GM08714 (cell line): ENCODE data around the gene TP53I11.

ENCODE experiments used
- H3K4me3 ChIP-seq: fragments of 200-500 bp; sonication (Bioruptor generic); 2 replicates; pipeline ENCODE4 v1.5.1; 2014; ENCODE audit warnings: mild to moderate bottlenecking, low read length, inconsistent platforms
- ZNF274 ChIP-seq: IDR thresholded peaks from 2 replicates; pipeline ENCODE4 v1.6.1; 2012; ENCODE audit warnings: mild to moderate bottlenecking, low read depth, low read length

TP53I11 gene

DNA sequence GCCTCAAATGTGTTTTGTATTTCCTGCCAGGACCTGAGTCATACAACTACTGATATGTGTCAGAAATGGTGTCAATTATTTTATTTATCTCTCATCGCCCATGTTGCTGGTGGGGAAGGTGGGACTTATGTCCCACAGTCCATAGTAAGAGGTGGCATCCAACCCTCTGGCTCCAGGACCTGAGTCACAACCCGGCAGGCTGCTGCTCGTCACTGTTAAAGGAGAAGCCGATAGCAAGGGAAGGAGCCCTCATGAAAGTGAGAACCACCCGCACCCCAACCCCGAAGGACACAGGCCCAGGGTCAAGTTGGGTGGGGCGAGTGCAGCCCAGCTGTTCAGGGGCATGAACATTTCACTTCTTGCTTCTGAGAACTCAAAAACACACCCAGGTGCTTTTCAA is 33.1 kb upstream of the TP53I11 start:
- H3K4me3 ChIP-seq: no peak overlapping the region
- TF ChIP-seq ZNF274: no peak

DNA sequence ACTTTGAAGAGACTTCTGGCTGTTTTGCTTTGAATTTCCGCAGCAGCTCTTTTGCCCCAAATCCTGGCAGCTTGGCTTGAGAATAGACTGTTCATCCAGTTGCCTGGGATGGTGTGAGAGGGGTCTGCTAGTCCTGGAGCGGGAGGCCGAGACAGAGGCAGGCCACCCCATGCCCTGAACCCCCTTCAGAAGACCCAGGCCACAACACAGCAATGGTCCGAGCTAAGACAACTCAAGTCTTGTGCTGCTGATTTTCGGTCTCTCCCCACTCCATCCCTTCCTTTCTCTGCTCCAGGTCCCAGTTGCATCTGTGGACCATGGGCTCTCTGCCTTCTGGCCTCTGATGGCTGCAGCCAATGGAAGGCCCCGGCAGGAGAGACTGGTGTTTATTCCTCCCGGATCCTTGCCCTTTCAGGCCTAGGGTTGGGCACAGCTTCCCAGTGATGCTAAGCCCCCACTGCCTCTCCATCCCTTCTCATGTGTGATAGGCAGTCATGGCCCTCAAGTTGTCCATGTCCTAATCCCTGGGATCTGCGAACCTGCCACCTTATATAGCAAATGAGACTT is 31.9 kb upstream of the TP53I11 start:
- no peak for TF ChIP-seq ZNF274
- no peak overlapping the region for H3K4me3 ChIP-seq

GRCh38 chr11:44980533-44981427 is 30.1 kb upstream of the TP53I11 start:
- no peak overlapping the region for H3K4me3 ChIP-seq
- no peak for TF ChIP-seq ZNF274

DNA sequence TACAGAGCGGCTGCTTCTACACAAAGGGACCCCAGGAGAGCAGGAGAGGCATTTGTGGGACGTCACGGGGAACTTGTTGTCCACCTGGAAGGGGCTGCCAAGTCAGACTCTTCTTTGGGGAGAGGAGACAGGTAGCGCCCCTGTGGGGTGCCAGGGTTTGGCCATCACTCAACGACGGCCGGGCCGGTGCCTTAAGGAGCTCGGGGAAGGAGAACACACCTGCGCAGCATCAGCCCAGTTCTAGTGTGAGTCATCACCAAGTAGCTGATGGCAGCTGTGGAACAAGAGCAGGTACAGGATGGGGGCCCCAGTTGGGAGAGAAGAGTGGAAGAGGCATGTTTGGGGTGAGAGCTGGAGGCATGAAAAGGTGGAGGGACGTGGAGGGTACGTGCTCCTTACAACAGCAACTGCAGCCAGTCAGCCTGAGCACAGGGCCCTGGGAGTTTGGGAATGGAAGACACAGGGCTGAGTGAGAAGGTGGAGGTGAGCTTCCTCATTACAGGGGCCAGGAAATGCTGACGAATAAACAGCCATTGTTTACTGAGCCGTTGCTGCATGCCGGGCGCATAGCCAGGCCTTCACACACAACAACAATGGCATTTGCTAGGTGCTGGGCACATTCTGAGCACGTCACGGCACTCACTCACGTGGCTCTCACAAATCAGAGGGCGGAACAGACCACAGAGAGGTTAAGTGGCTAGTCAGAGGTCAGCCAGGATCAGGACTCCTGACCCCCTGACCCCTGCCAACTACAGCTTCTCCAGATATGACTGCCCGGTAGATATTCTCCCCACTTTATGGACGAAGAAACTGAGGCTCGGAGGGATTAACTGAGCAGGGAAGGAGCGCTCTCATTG is 29.1 kb upstream of the TP53I11 start:
- H3K4me3 ChIP-seq: no peak overlapping the region
- TF ChIP-seq ZNF274: no peak

- no peak for TF ChIP-seq ZNF274
These were observed 28.3 kb upstream of the TP53I11 start for GRCh38 chr11:44978961-44979331.

GRCh38 chr11:44978274-44978960 is 27.7 kb upstream of the TP53I11 start:
- no peak overlapping the region for H3K4me3 ChIP-seq
- no peak for TF ChIP-seq ZNF274

More at GRCh38 chr11:44978961-44979331, 28.3 kb upstream of the TP53I11 start:
- no peak overlapping the region for H3K4me3 ChIP-seq

DNA sequence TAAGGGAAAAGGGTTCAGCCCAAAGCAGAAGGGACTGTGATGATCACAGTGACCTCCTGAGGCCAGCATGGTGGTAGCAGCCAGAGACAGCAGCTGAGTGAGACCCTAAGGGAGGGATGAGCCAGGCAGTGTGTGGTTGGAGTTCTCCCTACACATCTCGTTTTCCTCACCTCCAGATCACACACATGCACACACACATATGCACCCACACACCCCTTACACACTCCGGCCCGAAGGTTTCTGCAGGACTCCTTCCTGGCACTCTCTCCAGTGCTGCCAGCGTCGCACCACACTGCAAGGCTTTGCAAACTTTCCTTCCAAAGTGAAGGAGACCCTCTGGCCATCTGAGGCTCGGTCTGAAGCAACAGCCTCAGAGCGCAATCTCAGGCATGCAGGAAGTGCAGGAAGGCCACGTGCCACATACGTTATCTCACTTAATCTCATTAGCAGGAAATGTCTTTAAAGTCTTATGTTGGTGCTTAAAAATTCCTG is 26.9 kb upstream of the TP53I11 start:
- H3K4me3 ChIP-seq: no peak overlapping the region
- no peak for TF ChIP-seq ZNF274

- no peak for TF ChIP-seq ZNF274
- no peak overlapping the region for H3K4me3 ChIP-seq
These were observed 25.9 kb upstream of the TP53I11 start for GRCh38 chr11:44976576-44976975.

DNA sequence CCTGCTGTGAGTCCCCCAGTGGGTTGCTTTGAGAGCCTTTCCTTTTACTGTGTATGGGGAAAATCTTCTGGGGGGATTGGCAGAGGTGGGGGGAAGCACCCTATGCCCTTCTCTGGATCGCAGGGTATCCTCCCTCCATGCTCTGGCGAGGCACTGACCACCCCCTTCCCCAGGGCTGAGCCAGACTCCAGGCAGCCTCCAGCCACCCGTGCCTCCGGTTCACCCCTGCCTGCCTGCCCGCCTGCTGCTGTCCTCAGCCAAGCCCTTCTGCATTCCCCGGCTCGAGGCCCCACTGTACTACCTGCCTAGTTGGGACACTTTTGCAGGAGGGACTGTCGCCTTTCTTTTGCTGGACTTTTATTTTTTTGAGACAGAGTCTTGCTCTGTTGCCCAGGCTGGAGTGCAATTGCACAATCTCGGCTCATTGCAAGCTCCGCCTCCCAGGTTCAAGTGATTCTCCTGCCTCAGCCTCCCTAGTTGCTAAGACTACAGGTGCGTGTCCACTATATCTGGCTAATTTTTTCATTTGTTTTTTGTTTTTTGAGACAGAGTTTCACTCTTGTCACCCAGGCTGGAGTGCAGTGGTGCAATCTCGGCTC is 23.8 kb upstream of the TP53I11 start:
- no peak overlapping the region for H3K4me3 ChIP-seq
- no peak for TF ChIP-seq ZNF274

- no peak overlapping the region for H3K4me3 ChIP-seq
- TF ChIP-seq ZNF274: no peak
These were observed 23.1 kb upstream of the TP53I11 start for GRCh38 chr11:44973632-44974401.

DNA sequence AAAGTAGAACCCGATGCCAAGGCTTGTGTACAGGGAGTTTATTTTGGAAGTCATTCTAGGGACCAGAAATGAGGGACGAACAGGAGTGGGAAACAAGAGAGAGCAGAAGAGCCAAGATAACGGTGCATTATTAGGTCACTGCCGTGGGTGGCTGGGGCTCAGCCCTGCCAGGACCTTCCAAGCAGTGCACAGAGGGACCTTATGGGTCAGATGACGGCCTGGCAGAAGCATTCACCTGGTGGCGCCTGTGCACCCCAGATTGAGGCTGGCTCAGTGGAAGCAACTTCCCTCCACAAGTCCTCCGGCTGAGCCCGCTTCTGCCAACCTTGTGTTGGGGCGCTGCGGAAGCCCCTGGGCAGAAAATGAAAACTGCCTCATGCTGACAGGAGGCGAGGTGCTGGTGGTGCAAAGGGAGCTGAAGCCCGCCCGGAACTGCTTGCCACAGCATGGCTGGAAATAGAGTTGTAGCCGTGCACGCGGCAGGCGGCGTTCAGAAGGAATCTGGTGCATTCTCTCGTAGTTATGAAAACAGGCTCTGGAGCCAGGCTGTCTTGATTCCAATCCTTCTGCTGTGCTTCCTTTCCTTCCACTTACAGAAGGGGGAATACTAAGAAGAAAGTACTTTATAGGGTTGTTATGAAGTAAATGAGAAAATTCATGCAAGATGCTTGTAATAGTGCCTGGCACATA is 22.2 kb upstream of the TP53I11 start:
- no peak for TF ChIP-seq ZNF274
- H3K4me3 ChIP-seq: no peak overlapping the region

DNA sequence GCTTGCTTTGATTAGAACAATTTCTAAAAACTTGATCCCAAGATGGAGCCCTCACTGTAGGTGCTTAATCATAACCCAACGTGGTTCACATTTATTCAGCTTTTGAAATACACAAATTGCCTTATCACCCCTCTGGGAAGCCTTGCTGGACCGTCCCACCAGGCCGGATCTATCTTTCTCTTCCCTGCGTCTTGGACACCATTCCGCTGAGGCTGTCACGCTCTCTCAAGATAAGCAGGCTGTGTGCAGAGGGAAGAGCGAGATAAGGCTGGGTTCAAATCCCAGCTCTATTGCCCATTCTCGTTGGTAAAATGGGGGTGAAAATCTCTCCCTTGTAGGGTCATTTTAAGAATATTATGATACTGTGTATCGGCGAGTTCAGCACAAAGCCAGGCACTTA is 20.5 kb upstream of the TP53I11 start:
- H3K4me3 ChIP-seq: no peak overlapping the region
- TF ChIP-seq ZNF274: no peak
